Endothelial cell of umbilical vein (primary cell): Measurements from ENCODE around the gene PLEKHG7. TPM values are rescaled to one million over a fixed set of nuclear protein-coding genes. Genes with fewer than 3 reads are reported as not detected.

Experiments
- BruUV-seq: library from RNA; stranded (reverse); fragments of 400-500 nt; replicated peaks from 2 replicates; lab custom pipeline; 2021; lab: Mats Ljungman, UMichigan
- CTCF ChIA-PET: fragments of 300-600, 350-600 bp; sonication (Branson Sonifier 250); formaldehyde crosslinking; loops from one replicate; lab custom pipeline; 2021; ENCODE audit warnings: antibody characterized with exemption, inconsistent platforms; lab: Charles Lee
- POLR2A ChIA-PET: fragments of 300-600, 350-600 bp; sonication (Branson Sonifier 250); formaldehyde crosslinking; loops from one replicate; lab custom pipeline; 2021; ENCODE audit warnings: antibody characterized with exemption, inconsistent platforms; lab: Charles Lee
- DNase-seq: peaks from one replicate; pipeline ENCODE4 v3.0.0-alpha.2; 2011; ENCODE audit warnings: low read depth, low spot score
- FAIRE-seq: peaks from 2 replicates; lab custom pipeline; 2011; peaks lifted over from hg19 to GRCh38; lab: Jason Lieb, UNC
- H2AFZ ChIP-seq: 2 replicates; pipeline ENCODE4 v1.6.0; 2012; ENCODE audit warnings: low read depth, low read length, control low read depth, inconsistent platforms
- H3K27ac ChIP-seq: 2 replicates; pipeline ENCODE4 v1.5.1; 2011; ENCODE audit warnings: low read depth, mild to moderate bottlenecking, control low read depth, low read length, moderate library complexity; ENCODE audit not compliant: insufficient read depth
- H3K27me3 ChIP-seq, 2 experiments: 2 replicates each; pipeline versions ENCODE4 v1.6.0 to v1.6.1; 2011; ENCODE audit warnings: low read length in 2 of 2, mixed read lengths in 1 of 2; ENCODE audit not compliant: control insufficient read depth in 2 of 2, insufficient read depth in 2 of 2
- H3K36me3 ChIP-seq, 2 experiments: 2 replicates in 1 of 2; 3 replicates in 1 of 2; pipeline ENCODE4 v1.5.1; 2011; ENCODE audit warnings: low read length in 2 of 2, mild to moderate bottlenecking in 1 of 2, moderate library complexity in 1 of 2; ENCODE audit not compliant: control insufficient read depth in 2 of 2, insufficient read depth in 2 of 2; ENCODE audit errors: extremely low read depth in 1 of 2
- H3K4me1 ChIP-seq: 3 replicates; pipeline ENCODE4 v1.5.1; 2011; ENCODE audit warnings: mild to moderate bottlenecking, low read length; ENCODE audit not compliant: control insufficient read depth, insufficient read depth; ENCODE audit errors: extremely low read depth
- H3K4me2 ChIP-seq: 2 replicates; pipeline ENCODE4 v1.6.1; 2011; ENCODE audit warnings: low read length, control low read depth, mixed read lengths; ENCODE audit not compliant: insufficient read depth
- H3K4me3 ChIP-seq, 3 experiments: fragments of 200-600 bp in 1 of 3; sonication (generic), shearing (Covaris generic) in 1 of 3; replicated peaks in 1 of 3; 2 replicates each; pipeline ENCODE4 v1.5.1; 2011 to 2016; ENCODE audit warnings: control low read depth in 3 of 3, low read length in 3 of 3, mild to moderate bottlenecking in 2 of 3, inconsistent platforms in 1 of 3, low read depth in 1 of 3, moderate library complexity in 1 of 3; ENCODE audit not compliant: insufficient read depth in 1 of 3
- H3K79me2 ChIP-seq: 2 replicates; pipeline ENCODE4 v1.6.0; 2012; ENCODE audit warnings: low read length, inconsistent platforms; ENCODE audit not compliant: control insufficient read depth, insufficient read depth
- H3K9ac ChIP-seq: replicated peaks from 2 replicates; pipeline ENCODE3; 2011; ENCODE audit warnings: low read length, control low read depth; ENCODE audit not compliant: insufficient read depth; ENCODE audit errors: extremely low read depth
- H3K9me1 ChIP-seq: replicated peaks from 3 replicates; pipeline ENCODE4 v1.6.0; 2011; ENCODE audit warnings: mild to moderate bottlenecking, low read length; ENCODE audit not compliant: control insufficient read depth, insufficient read depth; ENCODE audit errors: extremely low read depth
- H3K9me3 ChIP-seq: replicated peaks from 2 replicates; pipeline ENCODE4 v1.5.1; 2012; ENCODE audit warnings: low read length, inconsistent platforms; ENCODE audit not compliant: control insufficient read depth, insufficient read depth
- H4K20me1 ChIP-seq: replicated peaks from 2 replicates; pipeline ENCODE3; 2011; ENCODE audit warnings: mild to moderate bottlenecking, low read length; ENCODE audit not compliant: control insufficient read depth, insufficient read depth; ENCODE audit errors: extremely low read depth
- CTCF ChIP-seq, 2 donors: IDR thresholded peaks; 1 replicate in 1 of 2; 2 replicates in 1 of 2; pipeline ENCODE4 v1.5.1; 2011; ENCODE audit warnings: low read length in 2 of 2, mild to moderate bottlenecking in 2 of 2, moderate library complexity in 2 of 2, control low read depth in 1 of 2, inconsistent platforms in 1 of 2, low read depth in 1 of 2; ENCODE audit not compliant: insufficient read depth in 1 of 2; ENCODE audit errors: extremely low read depth in 1 of 2
- EZH2 ChIP-seq: IDR thresholded peaks from 2 replicates; pipeline ENCODE4 v1.6.1; 2012; ENCODE audit warnings: borderline replicate concordance, low read depth, mild to moderate bottlenecking, moderate library complexity, low read length, inconsistent platforms; ENCODE audit not compliant: severe bottlenecking
- FOS ChIP-seq: IDR thresholded peaks from 2 replicates; pipeline ENCODE4 v1.6.1; 2011; ENCODE audit warnings: mild to moderate bottlenecking, low read length, moderate library complexity, borderline replicate concordance; ENCODE audit not compliant: insufficient read depth
- GATA2 ChIP-seq: IDR thresholded peaks from 2 replicates; pipeline ENCODE4 v1.7.0; 2011; ENCODE audit warnings: low read depth, mild to moderate bottlenecking, moderate library complexity, mixed read lengths, low read length; ENCODE audit not compliant: insufficient read length, insufficient read depth
- JUN ChIP-seq: IDR thresholded peaks from 2 replicates; pipeline ENCODE4 v1.6.1; 2011; ENCODE audit warnings: borderline replicate concordance, low read depth; ENCODE audit not compliant: insufficient read length, insufficient read depth
- MYC ChIP-seq: IDR thresholded peaks from one replicate; pipeline ENCODE4 v1.6.1; 2011; ENCODE audit warnings: mild to moderate bottlenecking, low read depth, low read length
- POLR2A ChIP-seq: IDR thresholded peaks from 2 replicates; pipeline ENCODE4 v1.6.1; 2012; ENCODE audit warnings: low read depth, mild to moderate bottlenecking, control low read depth, low read length
- POLR2AphosphoS5 ChIP-seq: IDR thresholded peaks from 2 replicates; pipeline ENCODE4 v1.6.1; 2012; ENCODE audit warnings: low read depth, mild to moderate bottlenecking, control low read depth, low read length, moderate library complexity; ENCODE audit not compliant: insufficient read depth
- dilution Hi-C: fragments of 300-500 bp; cut with MboI; formaldehyde crosslinking; loops from one replicate; pipeline ENCODE4 v1.15.0; 2019; ENCODE audit warnings: low sequenced_read_pairs; ENCODE audit not compliant: extremely low pct_ligation_motif_present
- intact Hi-C: fragments of 100-400 bp; cut with micrococcal nuclease; formaldehyde crosslinking; loops from one replicate; pipeline ENCODE4 v1.10.0; 2022
- polyA plus RNA-seq, 4 experiments: library from polyadenylated mRNA; depleted of rRNA in 3 of 4; stranded (reverse) in 3 of 4; unstranded in 1 of 4; fragments of >200 nt; gene quantifications; 2 replicates each; pipeline versions ENCODE4 v1.2.1 to v1.2.3, GENCODE V29; 2011 to 2012; ENCODE audit warnings: missing spikeins in 1 of 4
- total RNA-seq: library from RNA; stranded (reverse); gene quantifications from 2 replicates; pipeline ENCODE4 v1.2.3, GENCODE V29; 2021
- TF ChIP-seq, protein P1 (sequence below): IDR thresholded peaks from 2 replicates; pipeline ENCODE4 v1.6.1; 2011; ENCODE audit not compliant: insufficient read depth, insufficient read length

Gene PLEKHG7
- total and polyA plus RNA-seq, 2 donors (not counting 3 experiments of a cell fraction or from before 2014, with no cell fraction given) = not detected

DNA sequence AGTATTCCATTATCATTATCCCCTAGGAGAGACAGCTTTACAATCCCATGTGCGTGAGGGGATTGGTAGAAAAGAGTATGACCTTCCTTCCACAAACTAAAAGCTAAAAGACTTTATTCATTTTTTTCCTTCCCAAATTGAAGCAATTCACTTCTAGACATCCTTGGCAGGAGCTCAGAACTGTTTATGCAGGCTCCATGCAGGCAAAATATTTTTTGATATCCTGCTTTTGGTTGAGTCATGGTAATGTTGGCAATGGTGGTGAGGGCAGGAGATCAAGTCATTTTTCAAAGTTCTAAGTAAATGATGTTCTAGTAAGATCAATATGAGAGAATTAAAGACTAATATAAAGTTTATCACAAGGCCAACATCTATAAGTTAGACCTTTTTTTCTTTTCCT is 1.3 kb upstream of the PLEKHG7 start:
- no TSS peak for BruUV-seq
- dilution Hi-C loops = no loop called here

More for the DNA sequence above, 1.3 kb upstream of the PLEKHG7 start:
- intact Hi-C loops = no loop called here
- Histone ChIP-seq H3K4me2 (no peak overlapping the region), H3K4me3 (no peak overlapping the region), H3K9ac (no peak overlapping the region), H3K27me3 (peaks cover 0 to 2% of the 10 kb centered on the region in 2 experiments), H2AFZ (no peak overlapping the region), H3K9me3 (no peaks in the 10 kb centered on the region), H3K79me2 (no peaks in the 10 kb centered on the region), H3K27ac (no peak overlapping the region), H3K9me1 (no peaks in the 10 kb centered on the region), H3K36me3 (no peaks in the 10 kb centered on the region), H3K4me1 (no peaks in the 10 kb centered on the region), H4K20me1 (no peaks in the 10 kb centered on the region)
- POLR2A ChIA-PET = no interaction called here
- TF ChIP-seq JUN (no peak), POLR2AphosphoS5 (no peak), POLR2A (no peak), CTCF (IDR thresholded peaks at IDR 0.05; ENCODE audit: extremely low read depth in 1 of 2, insufficient read depth in 1 of 2, low read depth in 1 of 2, low read length in 2 of 2) (no peak), FOS (no peak), MYC (no peak), EZH2 (no peak), GATA2 (no peak)
- TF ChIP-seq, protein P1, sequence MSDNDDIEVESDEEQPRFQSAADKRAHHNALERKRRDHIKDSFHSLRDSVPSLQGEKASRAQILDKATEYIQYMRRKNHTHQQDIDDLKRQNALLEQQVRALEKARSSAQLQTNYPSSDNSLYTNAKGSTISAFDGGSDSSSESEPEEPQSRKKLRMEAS = no peak
- CTCF ChIA-PET = no interaction called here
- FAIRE-seq (no peak), DNase-seq (no peak)
